Breast epithelium (tissue), 3 donors: Measurements from ENCODE around the gene PTPRN2.

Experiments
- POLR2AphosphoS5 ChIP-seq, 3 donors: sonication (generic); formaldehyde crosslinking; IDR thresholded peaks; one replicate each; pipeline ENCODE4 v1.6.1; 2017; ENCODE audit warnings: antibody characterized with exemption in 3 of 3
- TF ChIP-seq, protein P1 (sequence below), 3 donors: fragments of 450-650 bp; IDR thresholded peaks; one replicate each; pipeline ENCODE4 v1.5.1; 2016 to 2017; ENCODE audit warnings: antibody characterized with exemption in 3 of 3, mild to moderate bottlenecking in 3 of 3, moderate library complexity in 3 of 3

GRCh38 chr7:158053183-158053915, 534.3 kb downstream of the PTPRN2 start:
- TF ChIP-seq POLR2AphosphoS5 (IDR thresholded peaks at IDR 0.05), result no peak
- TF ChIP-seq, protein P1, sequence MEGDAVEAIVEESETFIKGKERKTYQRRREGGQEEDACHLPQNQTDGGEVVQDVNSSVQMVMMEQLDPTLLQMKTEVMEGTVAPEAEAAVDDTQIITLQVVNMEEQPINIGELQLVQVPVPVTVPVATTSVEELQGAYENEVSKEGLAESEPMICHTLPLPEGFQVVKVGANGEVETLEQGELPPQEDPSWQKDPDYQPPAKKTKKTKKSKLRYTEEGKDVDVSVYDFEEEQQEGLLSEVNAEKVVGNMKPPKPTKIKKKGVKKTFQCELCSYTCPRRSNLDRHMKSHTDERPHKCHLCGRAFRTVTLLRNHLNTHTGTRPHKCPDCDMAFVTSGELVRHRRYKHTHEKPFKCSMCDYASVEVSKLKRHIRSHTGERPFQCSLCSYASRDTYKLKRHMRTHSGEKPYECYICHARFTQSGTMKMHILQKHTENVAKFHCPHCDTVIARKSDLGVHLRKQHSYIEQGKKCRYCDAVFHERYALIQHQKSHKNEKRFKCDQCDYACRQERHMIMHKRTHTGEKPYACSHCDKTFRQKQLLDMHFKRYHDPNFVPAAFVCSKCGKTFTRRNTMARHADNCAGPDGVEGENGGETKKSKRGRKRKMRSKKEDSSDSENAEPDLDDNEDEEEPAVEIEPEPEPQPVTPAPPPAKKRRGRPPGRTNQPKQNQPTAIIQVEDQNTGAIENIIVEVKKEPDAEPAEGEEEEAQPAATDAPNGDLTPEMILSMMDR (IDR thresholded peaks at IDR 0.05), result no peak
